GM18508 (cell line): ENCODE results near the gene STAT2.
"Not testable (repeated sequence)": the region's sequence is repeated elsewhere in the genome, so short reads cannot be mapped to it uniquely, and the experiment has no call there.

Experiments used
- ATAC-seq: cut with Tn5 transposase; IDR thresholded peaks from one replicate; pipeline ENCODE4 v1.9.1; 2021; ENCODE audit warnings: moderate number of reproducible peaks; ENCODE audit not compliant: insufficient read depth, unreplicated experiment

Gene STAT2

GRCh38 chr12:56359851-56360767, at the start of gene STAT2:
Gene STAT2, minus strand, starts transcription at chr12:56360107. Its CDS starts 3,536 bp downstream, at chr12:56356571.
- ATAC-seq, result peak; percentile 86

- ATAC-seq, result no peak
Observed at GRCh38 chr12:56408799-56409417, 49.0 kb upstream of the STAT2 start.

- not testable (repeated sequence) for ATAC-seq
Observed at GRCh38 chr12:56404227-56404626, 44.3 kb upstream of the STAT2 start.

- not testable (repeated sequence) for ATAC-seq
Observed at GRCh38 chr12:56401612-56402011, 41.7 kb upstream of the STAT2 start.

GRCh38 chr12:56401125-56401524, 41.2 kb upstream of the STAT2 start:
- ATAC-seq, result not testable (repeated sequence)

- ATAC-seq, result not testable (repeated sequence)
Observed at GRCh38 chr12:56399466-56399865, 39.6 kb upstream of the STAT2 start.

- no peak for ATAC-seq
Observed at GRCh38 chr12:56398324-56398723, 38.4 kb upstream of the STAT2 start.

DNA sequence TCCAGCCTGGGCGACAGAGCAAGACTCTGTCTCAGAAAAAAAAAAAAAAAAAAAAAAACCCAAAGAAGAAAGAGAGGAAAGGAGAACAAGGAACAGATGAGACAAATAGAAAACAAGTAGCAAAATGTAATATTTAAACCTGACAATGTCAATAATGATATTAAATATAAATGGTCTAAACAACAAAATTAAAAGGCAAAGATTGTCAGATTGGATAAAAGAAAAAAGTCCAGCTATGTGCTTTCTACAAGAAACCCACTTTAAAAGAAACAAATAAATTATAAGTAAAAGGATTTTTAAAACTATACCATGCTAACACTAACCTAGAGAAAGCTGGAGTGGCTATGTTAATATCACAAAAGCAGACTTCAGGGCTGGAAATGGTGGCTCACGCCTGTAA, 32.4 kb upstream of the STAT2 start:
- ATAC-seq, result no peak

GRCh38 chr12:56391721-56392120, 31.8 kb upstream of the STAT2 start:
- ATAC-seq, result no peak

GRCh38 chr12:56389412-56389811, 29.5 kb upstream of the STAT2 start:
- no peak for ATAC-seq

DNA sequence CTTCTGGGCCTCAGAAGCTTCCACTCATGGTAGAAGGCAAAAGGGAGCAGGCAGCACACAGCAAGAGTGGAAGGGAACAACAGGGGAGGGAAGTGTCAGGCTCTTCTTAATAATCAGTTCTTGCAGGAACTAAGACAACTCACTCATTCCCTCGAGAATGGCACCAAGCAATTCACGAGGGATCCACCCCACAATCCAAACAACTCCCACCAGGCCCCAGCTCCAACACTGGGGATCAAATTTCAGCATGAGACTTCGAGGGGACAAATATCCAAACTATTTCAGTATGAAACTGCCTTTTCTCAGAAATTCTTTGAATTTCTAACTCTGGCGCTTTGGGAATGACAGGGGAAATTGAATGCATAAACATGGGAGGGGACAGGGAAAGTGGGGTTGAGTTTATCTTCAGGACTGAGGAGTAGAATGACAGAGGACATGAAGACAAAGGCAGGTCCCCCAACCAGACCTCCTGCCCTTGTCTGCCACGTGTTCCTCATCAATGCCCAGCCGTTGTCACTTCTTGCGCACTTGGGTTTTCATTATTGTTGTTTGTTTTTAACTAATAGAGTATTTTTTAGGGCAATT, 27.3 kb upstream of the STAT2 start:
- no peak for ATAC-seq

DNA sequence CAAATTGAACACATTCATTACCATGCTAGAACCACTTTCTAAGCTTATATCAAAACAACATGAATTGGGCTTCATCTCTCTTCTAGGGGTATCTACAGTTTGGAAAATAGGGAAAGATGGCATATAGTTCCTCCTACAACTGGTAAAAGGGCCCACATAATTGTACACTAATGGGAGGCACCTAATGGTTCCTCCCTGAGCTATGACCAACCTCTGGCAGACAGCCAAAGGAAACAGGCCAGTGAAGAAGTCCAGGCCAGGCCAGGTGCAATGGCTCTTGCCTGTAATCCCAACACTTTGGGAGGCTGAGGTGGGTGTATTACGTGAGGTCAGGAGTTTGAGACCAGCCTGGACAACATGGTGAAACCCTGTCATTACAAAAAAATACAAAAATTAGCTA, 26.0 kb upstream of the STAT2 start:
- no peak for ATAC-seq

- ATAC-seq, result no peak
Observed at GRCh38 chr12:56382611-56383010, 22.7 kb upstream of the STAT2 start.

DNA sequence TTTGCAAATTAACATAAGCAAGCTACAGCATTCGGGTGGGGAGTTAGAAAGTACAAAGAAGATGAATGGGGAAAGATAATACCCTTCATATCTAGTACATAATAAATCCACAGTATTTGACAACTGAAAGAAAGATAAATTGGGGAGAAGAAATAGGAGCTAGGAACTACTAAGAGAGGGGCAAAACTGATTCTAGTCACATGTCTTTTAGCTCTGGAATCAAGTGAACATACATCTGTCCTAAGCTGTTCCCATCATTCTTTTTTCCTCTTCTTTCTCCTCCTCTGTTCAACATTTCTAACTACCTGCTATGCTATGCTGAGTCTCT, 18.0 kb upstream of the STAT2 start:
- ATAC-seq, result no peak

DNA sequence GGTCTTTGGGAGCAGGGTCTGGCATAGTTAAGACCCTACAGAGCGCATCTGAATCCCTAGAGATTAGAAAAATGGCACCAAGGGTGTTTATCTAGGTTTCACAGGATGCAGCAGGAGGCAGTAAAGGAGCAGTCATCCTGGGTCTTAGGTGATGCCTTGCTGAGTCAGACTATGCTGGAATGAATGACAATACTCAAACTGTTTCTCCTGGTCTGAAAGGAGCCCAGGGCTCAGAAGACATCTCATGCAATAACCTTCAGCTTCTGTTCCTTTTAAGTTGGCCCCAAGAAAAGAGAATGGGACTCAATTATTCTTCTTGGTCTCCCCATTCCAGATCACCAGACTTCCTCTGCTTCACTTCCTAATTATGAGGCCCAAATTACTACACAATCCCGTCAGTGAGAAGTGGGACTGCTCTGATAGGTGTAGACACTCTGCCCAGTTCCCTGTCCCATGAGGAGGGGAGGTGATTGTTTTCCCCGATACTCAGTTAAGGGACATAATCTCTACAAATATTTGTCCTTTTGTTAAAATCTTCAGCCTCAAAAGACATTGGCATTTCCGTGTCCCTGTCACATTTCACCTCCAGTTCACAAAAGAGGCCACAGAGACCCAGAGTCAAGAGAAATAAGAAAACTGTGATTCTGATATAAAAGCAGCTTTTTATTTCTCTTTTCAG, 17.5 kb upstream of the STAT2 start:
- no peak for ATAC-seq

DNA sequence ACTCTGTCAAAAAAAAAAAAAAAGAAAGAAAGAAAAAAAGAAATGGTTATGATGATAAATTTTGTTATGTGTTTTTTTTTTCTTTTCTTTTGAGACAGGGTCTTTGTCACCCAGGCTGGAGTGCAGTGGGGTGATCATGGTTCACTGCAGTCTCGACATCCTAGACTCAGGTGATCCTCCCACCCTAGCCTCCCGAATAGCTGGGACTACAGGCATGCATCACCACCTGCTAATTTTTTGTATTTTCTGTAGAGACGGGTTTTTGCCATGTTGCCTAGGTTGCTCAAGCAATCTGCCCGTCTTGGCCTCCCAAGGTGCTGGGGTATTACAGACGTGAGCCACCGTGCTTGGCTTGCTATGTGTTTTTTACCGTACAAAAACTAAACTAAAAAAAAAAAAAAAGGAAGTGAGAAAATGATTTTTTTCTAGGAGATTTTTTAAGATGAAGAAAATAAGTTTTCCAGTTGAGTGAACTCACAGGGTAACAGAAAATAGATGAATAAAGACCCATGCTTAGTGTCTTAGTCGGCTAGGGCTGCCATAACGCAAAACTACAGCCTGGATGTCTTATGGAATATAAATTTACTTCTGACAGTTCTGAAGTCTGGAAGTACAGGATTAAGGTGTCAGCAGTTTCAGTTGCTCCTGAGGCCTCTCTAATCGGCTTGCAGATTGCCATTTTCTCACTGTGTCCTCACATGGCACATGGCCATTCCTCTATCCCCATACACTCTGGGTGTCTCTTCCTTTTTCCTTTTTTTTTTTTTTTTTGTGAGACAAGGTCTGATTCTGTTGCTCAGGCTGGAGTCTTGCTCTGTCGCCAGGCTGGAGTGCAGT, 15.9 kb upstream of the STAT2 start:
- ATAC-seq, result peak; percentile 43

GRCh38 chr12:56374726-56375597, 15.1 kb upstream of the STAT2 start:
- no peak for ATAC-seq

DNA sequence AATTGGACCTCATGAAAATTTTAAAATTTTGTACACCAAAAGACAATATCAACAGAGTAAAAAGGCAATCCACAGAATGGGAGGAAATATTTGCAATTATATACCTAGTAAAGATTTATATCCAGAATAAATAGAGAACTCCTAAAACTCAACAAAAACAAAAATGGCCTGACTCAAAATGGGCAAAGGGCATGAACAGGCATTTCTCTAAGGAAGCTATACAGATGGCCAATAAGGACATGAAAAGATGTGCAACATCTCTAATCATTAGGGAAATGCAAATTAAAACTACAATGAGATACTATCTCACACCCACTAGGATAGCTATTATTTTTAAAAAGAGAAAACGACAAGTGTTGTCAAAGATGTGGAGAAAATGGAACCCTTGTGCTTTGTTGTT, 13.6 kb upstream of the STAT2 start:
- no peak for ATAC-seq

- no peak for ATAC-seq
Observed at GRCh38 chr12:56366948-56367347, 7.0 kb upstream of the STAT2 start.
